IPS DF 4.7 (cell line): ENCODE data around the gene REPIN1.

Experiments used
- DNase-seq: peaks from one replicate; pipeline ENCODE4 v3.0.0-alpha.2; 2013; ENCODE audit warnings: low spot score; ENCODE audit errors: extremely low read depth

Gene REPIN1

GRCh38 chr7:150405584-150406311, 37.1 kb downstream of the REPIN1 start:
- no peak for DNase-seq

- DNase-seq: no peak
These were observed 37.6 kb downstream of the REPIN1 start for GRCh38 chr7:150406312-150406566.

- no peak for DNase-seq
These were observed 38.2 kb downstream of the REPIN1 start for GRCh38 chr7:150406567-150407421.

GRCh38 chr7:150407588-150408392, 39.2 kb downstream of the REPIN1 start:
- no peak for DNase-seq

- no peak for DNase-seq
These were observed 40.0 kb downstream of the REPIN1 start for GRCh38 chr7:150408393-150409299.

GRCh38 chr7:150409300-150410030, 40.8 kb downstream of the REPIN1 start:
- no peak for DNase-seq

- DNase-seq: no peak
These were observed 41.5 kb downstream of the REPIN1 start for GRCh38 chr7:150410131-150410530.

GRCh38 chr7:150410680-150411346, 42.2 kb downstream of the REPIN1 start:
- no peak for DNase-seq

- no peak for DNase-seq
These were observed 43.0 kb downstream of the REPIN1 start for GRCh38 chr7:150411606-150412005.

GRCh38 chr7:150412016-150412415, 43.4 kb downstream of the REPIN1 start:
- DNase-seq: no peak

GRCh38 chr7:150412518-150413488, 44.2 kb downstream of the REPIN1 start:
- DNase-seq: no peak

- DNase-seq: no peak
These were observed 45.0 kb downstream of the REPIN1 start for GRCh38 chr7:150413640-150414081.

- DNase-seq: no peak
These were observed 46.8 kb downstream of the REPIN1 start for GRCh38 chr7:150415161-150416153.

- no peak for DNase-seq
These were observed 48.6 kb downstream of the REPIN1 start for GRCh38 chr7:150417239-150417638.

- DNase-seq: no peak
These were observed 49.2 kb downstream of the REPIN1 start for GRCh38 chr7:150417863-150418262.

- DNase-seq: no peak
These were observed 51.6 kb downstream of the REPIN1 start for GRCh38 chr7:150420242-150420641.

GRCh38 chr7:150420987-150421674, 52.5 kb downstream of the REPIN1 start:
- DNase-seq: no peak
